AG08395 (cell line): ENCODE measurements around the gene VAC14.

ENCODE experiments used
- DNase-seq: peaks from one replicate; pipeline ENCODE4 v3.0.0; 2012; ENCODE audit warnings: mixed read lengths, low spot score

VAC14 gene

DNA sequence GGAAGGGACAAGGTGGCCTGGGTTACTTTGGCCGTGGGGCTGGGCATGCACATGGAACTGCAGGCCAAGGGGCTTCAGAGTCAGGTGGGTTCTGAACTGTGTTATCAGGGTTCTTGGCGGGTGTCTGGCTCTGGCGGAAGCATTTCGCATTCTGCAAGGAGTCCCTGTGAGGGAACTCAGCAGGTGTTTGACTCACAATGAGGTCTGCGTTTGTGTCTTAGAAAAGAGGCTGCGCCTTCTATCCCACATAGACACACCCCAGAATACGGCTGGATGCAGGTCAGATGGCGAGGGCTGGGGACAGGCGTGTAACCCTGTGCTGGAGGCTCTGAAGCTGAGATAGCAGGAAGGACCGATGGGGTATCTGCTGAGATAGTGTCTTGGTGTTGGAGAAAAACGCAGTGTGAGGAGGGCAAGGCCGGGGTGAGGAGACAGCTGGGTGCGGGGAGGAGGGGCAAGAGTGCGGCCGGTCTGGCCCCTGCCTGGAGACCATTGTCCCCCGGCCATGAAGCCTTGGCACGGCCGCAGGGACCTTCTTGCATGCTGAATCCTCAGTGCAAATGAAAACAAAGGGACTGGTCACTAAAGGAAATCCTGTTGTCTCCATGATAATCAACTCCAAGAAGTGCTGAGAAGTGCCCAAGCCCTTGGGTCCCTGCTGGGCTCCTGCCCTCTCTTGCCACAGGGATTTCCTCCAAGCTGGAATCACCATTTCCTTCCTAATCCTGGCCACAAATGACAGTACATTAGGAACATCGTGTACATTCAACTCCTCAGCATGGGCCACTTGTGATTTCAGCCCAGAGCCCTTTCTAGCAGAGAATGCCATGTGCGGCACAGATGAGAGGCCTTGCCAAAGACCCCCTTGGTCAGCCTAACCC is 92.4 kb downstream of the VAC14 start:
- no peak for DNase-seq

DNA sequence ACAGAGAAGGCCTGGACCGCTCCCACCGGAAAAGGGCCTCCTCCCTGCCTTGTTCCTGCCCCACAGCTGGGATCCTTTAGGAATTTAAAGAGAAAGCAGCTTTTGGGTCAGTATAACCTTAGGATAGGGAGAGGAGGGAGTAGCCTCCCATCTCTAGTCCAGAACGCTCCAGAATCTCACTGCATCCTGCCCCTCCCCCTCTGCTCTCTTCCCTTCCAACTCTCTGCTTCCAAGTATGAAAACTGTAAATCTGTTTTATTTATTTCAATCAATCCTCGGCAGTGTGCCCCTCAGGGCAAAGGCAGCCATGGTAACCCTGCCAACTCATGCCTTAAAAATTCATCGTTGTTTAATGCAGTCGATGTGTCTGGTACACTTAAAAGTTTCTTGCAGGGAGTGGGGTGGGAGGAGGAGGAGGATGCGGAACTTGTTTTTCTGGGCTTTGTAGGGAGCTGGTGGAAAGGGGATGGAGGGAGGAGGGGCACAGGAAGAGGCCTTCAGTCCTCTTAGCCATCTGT is 94.0 kb downstream of the VAC14 start:
- peak; percentile 74 for DNase-seq

DNA sequence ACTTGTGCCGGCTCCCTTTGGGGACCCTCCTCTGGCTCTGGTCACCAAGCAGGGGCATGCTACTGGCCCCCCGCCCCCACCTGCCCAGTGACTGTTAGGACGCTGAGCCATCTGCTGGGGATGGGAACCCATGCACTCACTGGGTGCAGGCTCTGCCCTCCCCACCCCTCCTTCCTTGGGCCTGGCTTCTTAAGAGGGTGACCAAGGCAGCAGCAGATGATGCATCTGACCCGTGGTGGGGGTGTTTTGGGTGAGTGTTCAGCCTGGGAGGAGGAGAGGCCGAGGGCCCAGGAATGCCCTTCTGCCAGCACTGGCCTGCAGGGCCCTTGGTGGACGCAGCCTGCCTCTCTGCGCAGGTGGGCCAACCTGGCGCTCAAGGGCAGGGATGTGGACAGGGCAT is 95.9 kb downstream of the VAC14 start:
- DNase-seq = no peak

DNA sequence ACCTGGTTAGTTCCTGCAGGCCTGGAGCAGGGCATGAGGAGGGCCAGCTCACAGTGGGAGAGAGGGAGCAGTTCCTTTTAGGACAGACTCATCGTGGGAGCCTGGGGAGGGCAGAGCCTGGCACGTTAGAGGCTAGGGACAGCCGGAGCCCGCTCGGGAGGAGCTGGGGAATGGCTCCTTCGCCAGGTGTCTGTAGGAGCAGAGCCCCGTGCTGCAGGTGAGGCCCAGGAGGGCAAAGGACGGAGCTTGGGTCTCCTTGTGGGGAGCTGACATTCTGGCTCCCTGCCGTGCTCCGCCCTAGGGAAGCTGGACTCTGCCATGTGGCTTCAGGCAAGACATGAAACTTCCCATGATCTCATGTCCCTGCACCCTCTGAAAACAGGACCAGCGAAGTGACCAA is 96.4 kb downstream of the VAC14 start:
- DNase-seq = no peak

DNA sequence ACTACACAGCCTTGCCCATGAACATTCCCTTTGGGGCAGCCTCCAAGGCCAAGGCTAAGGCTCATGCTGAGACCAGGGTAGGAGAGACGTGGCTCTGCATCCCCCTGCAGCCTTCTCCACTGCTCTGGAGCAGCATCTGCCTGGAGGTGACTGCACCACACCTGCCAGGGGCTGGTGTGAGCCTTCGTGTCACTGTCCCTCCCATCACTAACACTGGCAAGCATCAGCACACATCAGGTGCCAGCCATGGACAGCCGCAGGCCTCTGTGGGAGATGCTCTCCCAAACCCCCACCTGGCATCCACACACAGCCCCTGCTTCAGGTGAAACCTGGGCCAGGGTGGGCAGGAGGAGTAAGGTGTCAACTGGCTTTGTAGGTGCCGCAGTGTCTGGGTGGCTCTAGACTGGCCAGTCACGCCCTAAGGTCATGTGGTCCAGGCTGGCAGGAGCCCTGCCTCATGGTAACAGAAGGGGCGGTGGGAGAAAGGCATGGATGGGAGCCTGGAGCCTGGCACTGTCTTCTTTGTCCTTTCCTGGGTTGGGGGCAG is 97.0 kb downstream of the VAC14 start:
- DNase-seq = no peak

DNA sequence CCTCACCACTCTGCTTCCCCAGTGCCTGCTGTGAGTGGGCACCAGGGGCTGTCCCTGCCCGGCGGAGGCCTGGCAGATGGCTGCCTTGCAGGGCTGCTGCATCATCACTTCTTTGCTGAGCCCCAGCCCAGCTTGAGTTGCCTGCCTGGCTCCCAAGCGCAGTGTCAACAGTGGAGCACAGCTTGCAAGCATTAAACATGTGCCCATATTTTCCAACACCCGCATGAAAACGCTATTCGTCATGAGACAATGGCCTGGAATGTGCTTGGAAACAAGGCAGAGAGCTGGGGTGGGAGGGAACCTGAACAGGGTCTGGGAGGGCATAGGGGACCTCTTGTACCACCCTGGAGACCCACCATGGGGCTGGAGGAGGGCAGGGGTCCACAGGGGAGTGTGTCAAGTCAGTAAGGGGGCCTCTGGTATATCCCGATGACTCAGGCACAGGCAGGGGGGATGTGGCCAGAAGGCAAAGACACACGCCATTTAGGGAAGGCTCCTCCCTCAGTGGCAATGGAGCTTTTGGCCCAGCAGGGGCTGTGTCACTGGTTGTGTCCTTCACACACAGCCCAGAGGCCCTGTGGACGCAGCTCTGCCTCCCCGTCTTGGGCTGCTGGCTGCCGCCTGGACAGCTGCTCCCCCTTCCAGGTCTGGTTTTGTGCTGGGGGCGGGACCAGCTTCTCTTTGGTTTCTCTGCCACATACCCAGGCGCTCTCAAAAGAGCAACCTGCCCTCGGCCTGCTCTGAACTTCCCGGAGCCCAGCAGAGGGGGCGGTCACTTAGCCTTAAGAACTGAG is 97.7 kb downstream of the VAC14 start:
- DNase-seq = peak; percentile 88

DNA sequence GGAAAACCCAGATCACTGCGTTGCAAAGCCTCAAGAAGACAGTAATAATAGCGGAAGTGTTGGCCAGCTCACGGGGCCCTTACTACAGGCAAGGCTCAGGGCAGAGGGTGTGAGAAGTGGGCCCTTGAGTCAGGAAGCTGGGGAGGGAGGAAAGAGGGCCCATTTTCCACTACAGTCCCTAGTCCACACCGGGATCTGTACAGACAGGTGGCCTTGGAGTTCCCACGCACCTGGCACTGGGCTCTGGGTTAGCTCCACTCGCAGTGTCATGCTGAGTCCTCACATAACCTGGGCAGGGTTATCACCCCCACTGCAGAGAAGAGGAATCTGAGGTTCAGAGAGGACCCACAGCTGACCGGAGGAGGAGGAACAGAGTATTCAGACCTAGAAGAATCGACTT is 98.3 kb downstream of the VAC14 start:
- no peak for DNase-seq

DNA sequence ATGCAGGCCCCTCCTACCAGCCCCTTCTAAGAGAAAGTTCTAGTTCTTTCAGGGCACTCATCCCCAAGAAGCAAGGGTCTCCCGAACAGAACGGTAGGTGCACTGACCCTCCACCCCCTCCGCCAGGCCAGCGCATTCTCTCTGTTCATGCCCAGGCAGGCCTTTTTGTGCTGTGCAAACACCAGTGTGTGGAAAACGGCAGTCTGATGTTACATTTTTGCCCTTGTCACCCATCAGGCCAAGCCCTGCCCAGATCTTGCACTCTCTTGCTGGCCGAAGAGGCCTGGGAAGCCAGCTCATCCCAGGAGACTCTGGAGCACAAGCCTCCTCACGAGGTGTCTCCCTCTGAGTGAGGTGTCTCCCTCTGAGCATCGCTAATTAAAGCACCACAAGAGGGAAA is 99.0 kb downstream of the VAC14 start:
- no peak for DNase-seq

DNA sequence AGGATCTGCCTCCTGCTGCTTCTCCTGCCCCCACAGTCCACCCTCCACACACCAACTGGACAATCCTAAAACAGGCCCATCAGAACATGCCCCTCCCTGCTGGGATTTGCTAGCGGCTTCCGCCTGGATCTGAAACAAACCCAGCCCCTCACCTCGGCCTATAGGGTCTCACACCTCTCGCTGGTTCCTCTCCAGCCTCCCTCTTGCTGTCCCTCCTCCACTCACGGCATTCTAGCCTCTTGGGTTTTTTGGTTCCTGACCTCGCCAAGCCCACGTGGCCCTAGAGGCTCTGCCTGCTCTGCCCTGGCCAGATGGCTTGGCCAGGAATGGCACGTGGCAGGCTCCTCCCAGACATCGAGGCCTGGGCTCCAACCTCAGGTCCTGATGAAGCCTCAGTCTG is 99.4 kb downstream of the VAC14 start:
- DNase-seq = no peak

DNA sequence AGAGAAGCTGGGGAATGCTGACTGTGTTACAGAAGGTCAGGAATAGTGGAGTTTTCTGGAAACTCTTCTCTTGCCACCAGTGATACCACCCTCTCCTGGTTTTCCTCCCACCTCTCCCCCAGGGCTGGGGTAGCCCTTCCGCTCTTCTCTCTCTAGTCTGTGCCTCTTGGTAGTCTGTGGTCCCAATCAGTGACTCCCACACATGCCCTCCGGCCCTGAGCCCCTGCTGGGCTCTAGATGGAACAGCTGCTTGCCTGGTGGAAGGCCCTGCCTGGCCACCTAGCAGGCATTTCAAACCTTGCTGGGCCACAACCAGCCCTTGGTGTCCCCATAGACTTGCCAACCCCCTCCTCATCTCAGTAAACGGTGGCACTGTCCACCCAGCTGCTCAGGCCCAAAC is 99.9 kb downstream of the VAC14 start:
- no peak for DNase-seq

DNA sequence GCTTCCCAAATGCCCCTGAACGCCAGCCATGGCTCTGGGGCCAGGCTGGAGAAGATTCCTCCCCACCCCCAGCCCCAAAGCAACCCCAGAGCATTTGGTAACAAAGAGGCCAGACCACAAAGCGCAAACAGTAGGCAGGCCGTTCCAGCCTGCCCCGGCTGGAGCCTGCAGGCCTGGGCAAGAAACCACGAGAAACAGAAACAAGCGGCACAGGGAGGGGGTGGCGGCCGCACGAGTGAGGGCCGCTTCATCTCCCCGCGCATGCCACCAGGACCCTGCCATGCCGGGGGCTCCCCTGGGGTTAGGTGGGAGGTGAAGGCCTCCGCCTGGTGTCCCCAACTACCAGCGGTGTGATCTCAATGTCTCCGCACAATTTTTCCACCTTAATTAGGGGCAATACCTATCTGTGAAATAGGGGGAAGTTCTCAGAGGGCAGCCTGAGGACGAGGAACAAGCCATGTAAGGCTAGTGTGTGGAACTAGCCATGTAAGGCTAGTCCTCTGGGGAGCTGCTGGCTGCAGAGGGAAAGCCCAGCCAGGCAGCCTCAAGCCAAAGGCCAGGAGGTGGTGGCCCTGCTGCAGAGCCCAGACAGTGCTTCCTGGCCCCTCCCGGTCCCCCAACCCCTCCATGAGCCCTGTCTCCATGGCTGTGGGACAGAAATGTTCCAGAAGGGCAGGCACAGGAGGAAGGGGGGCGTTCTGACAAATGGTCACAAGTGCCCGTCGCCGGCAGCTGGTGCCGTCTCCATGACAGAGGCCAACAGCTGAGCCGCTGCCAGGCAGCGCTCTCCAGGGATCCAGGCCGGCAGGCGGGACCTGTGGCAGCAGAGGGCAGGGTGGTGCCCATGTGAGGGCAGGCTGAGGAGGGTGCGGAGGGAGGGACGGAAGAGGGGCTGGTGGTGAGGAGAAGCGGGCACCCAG is 100.6 kb downstream of the VAC14 start:
- DNase-seq = no peak

DNA sequence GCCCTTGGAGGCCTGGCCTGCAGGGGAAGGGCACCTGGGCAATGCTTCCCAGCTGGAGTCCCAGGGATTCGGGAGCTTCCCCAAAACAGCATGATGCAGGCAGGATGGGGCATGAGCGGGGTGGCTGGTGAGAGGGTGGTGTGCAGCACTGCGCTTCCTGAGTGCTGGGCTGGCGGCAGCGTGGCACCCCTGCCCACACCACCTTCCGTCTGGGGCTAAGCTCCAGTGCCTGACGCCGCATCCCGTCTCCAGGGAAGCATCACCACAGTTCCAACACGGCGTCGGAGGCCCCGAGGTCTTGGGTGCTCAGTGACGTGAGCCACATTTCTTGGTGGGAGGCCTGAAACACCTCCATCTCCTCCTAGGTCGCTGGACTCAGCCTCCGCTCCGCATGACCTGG is 101.3 kb downstream of the VAC14 start:
- no peak for DNase-seq

DNA sequence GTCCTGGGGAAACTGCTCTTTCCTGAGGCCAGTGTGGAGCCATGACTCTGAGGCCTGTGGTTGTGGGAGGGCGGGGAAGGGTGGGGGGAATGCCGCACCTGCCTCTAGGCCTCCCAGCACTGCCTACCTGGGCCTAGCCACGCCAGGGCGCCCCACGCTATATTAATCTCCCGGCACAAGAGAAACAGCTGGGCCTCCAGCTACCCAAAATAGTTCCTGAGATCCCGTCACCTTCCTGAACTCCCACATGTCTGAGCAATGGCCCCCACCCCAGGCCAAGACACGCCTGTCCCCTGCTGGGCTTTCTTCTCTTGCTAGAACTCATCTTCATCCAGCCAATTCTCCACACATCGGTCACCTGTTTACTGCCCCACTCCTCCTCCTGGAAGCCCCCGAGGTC is 102.1 kb downstream of the VAC14 start:
- no peak for DNase-seq

DNA sequence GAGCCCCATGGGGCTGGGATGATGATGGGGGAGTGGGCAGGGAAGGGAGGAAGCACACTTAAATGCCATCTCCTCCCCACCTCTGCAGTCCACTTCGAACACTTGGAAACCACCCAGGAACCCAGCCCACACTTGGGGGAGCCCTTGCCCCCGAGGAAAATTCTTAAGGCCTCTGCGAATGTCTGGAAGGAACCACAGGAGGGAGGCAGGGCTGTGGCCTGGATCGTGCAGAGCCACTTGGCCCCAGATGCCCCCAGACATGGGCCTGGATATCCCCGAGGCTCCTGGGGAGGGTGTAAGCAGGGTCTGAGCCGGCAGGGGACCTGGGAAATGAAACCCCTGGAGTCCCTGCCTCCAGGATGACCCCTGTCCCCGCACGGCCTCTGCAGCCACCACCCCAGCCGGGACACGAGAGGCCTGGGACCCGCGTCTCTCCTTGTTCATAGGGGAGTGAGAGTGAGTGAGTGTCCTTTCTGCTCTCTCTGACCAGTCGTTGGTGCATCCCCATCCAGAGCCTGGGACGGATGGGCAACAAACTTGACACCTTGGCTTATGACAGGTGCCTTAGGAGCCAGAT is 103.3 kb downstream of the VAC14 start:
- DNase-seq = peak; percentile 66

DNA sequence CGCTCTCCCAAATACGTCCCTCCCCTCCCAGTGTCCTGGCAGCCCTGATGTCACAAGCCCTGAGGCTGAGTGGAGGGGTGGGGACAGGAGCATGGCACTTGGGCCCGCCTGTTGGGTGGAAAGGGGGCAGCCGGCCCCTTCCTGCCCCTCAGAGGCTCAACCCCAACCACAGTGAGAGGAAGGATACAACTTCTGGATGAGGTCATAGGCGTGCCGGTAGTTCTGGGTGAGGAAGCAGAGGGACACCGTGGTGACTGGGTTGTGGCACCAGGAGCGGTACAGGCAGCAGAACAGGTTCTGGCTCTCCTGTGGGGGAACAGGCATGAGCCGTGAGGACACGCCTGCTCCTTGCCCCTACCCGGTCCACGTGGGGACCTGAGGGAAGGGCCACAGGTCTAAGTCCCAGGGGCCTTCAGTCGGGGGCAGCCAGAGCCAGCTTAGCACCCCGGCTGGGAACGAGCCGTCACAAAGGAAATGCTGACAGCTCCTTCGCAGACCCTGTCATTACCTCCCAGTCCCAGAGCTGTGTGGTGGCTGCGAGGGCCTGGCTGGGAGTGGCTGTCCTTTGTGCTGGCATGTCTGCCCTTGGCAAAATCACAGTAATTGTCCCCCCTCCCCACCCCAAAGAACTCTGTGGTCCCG is 103.9 kb downstream of the VAC14 start:
- DNase-seq = no peak

DNA sequence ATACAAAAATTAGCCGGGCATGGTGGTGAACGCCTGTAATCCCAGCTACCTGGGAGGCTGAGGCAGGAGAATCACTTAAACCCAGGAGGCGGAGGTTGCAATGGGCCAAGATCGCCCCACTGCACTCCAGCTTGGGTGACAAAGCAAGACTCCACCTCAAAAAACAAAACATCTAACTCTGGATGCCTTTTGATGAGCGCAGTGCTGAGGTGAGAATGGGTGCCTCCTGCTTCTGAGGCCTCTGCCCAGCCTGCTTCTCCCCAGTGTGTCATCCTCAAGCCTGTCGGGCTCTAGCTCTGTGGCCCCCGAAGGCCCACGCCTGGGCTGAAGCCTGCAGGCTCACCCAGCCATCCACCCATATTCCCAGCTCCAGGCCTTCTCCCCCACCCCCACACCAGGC is 104.6 kb downstream of the VAC14 start:
- no peak for DNase-seq

DNA sequence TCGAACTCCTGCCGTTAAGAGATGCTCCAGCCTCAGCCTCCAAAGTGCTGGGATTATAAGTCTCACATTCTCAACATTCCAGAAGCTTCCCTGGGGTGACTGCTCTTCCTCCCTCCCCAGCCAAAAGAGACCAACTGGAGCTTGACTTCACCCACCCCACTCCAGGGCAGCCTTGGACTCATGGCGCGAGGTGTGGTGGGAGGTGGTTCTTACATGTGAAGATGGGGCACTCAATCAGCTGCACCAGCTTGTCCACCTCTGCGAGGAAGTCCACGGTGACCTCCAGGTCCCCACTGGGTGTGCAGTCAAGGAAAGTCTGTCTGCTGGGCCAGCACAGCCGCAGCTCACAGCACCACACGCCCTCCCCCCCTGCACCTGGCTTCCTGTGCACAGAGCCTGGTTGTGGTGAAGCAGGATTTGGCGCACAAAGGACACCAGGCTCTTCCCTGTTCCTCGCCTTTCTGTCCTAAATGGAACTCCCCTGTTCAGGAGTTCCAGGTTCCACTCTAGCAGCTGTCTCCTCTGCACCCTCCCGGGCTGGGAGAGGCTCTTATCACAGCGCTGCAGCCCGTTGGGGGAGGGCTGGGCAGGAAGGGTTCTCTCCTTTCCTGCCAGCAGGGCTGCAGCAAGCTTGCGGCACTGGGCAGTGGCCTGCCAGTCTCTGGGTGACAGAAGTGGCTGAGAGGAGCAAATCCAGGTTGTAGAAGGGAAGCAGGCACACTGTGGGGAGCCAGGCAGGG is 105.5 kb downstream of the VAC14 start:
- no peak for DNase-seq

DNA sequence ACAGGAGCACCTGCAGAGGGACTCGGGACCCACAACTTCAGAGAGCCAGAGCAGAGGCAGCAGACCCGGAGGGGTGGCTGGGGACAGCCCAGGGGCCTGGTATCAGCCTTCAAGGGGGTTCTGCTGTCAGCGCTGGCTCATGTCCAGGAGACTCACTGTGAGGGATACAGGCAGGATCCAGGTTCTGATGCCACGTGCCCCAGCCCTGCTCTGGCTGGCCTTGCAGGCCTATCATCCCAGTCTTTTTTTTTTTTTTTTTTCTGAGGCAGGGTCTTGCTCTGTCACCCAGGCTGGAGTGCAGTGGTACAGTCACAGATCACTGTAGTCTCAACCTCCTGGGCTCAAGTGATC is 106.1 kb downstream of the VAC14 start:
- no peak for DNase-seq

DNA sequence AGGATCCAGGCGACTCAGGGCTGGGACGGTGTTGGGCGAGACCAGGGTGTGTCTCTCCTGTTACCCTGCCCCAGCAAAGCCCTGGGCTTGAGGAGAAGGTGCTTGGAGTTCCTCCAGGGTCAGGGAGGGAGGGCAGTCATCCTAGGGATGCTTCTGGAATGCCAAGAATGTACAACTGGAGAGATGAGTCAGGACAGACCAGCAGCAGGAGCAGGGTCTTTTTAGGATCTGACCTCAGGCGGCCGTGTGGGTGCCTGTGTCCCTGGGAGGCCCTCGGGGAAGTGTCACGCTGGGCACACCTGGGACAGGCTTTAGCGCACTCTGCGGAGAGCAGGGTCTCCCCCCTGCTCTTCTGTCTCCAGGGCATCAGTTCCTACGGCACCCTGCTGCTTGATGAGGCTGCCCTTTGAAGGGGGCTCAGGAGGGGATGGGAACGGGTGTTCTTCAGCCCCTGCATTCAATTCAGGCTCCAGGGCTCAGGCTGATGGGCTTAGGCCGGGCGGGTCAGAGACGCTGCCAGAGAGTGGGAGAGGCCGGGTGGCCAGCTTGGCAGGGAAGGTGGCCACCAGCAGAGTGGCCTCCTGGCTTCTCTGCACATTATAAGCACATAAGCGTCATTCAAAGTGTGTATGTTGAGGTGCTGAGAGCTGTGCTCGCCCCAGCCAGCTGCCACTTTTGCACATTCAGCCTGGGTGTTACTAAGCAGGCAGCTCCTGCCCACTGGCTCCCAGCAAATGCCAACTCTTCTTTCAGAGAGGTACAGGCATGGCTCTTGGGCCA is 106.7 kb downstream of the VAC14 start:
- peak; percentile 92 for DNase-seq
